GM21723 (cell line): Measurements from ENCODE around the gene PRKCE.

ENCODE experiments used
- ATAC-seq: cut with Tn5 transposase; IDR thresholded peaks from one replicate; pipeline ENCODE4 v1.9.1; 2021; ENCODE audit warnings: mild to moderate bottlenecking, moderate library complexity; ENCODE audit not compliant: unreplicated experiment

The PRKCE gene

DNA sequence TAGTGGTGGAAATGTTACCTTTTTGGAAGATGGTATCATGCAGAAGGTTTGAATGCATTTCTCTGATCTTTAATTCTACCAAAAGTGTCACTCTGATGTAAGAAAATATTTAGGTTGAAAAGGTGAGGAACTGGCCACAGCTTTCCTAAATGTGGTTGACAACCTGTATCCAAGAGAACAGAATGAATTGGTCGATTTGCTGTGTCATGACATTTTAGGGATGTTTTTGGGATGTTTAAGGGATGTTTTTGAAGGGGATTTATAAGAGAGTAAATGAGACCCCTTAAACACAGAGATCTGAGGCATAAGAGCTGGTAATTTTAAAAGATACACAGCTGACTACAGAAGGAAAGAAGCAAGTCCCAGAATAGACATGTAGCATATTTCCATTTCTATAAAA lies 375.0 kb downstream of the PRKCE start:
- no peak for ATAC-seq

DNA sequence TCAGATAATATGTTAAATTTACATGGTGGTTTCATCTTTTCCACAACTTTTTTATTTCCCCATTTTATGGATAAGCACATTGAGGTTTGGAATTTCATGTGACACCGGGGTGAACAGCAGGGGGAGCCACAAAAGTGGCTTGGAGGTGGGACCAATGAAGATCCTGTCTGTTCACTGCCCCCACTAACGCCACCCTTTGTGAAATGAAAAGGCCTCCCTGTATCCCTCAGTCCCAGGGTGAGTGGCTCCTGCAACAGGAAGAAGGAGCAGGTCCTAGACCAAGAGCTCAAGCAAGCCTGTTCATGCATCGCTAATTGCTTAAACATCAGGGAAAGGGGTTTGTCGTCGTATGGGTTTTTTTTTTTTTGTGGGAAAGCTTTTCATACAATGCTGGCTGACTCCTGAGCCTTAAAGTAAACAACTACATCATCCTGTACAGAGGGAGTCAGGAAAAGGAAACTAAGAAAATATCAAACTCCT lies 377.9 kb downstream of the PRKCE start:
- no peak for ATAC-seq

DNA sequence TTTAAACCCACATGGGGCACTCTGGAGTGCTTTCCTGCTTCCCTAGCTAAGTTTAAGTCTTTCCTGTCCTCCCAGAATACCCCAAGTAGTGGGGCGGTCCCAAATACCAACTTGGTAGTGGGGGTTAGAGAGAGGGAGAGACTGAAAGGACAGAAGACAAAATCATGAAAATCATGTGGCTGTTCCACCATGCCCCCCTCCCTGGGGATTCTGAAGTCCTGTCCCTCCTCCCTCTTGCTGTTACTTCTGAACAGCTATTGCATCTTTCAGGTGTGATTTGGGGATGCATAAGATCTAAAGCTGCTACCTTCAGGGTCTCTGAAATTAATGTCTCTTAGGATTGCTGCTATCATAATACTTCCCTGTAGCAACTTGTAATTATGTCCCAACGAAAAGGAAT lies 378.9 kb downstream of the PRKCE start:
- no peak for ATAC-seq

DNA sequence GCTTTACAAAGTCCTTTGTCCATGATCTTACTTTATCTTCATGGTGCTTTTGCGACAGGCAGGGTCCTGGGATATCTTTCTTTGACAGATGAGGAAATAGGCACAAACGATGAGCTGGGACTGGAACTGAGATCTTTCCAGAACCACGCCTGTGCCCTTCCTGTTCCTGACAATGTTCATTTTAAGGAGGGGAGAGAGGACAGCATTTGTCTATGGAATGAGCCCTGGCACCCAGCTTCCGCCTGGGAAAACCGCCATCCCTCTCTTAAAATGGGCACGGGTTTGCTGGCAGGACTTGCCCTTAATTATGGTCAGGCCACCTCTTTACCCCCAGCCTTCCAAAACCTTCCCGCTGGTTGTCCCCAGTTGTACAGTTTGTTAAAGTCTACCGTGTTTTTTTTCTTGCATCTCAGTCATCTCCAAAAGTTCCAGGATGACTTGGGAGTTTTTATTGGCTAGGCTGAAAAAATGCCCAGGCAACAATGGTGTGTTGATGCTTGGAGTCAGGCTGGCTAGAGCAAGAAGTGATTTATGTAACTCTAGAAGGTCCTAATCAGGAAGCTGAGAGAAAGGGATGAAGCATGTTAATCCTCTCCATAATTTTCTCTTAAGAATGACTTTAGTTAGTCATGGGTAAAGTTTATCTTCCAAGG lies 380.8 kb downstream of the PRKCE start:
- ATAC-seq, result no peak

DNA sequence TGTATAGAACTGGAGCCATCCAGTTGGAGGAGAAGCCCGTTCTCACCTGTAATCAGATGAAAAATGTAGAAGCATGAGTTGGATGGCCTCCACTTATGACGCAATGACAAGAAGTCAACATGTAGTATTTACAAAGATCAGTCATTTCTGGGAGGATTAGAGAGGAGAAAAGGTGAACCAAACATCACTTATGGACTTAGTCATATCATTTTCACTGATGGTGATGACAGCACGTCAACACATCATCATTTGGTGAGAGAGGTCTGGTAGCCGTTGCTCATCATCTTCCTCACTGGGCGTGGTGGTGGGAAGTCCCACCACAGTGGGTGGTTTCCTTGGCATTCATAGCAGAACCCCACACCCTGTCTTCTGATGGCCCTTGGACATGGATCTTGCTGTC lies 381.5 kb downstream of the PRKCE start:
- ATAC-seq, result no peak

DNA sequence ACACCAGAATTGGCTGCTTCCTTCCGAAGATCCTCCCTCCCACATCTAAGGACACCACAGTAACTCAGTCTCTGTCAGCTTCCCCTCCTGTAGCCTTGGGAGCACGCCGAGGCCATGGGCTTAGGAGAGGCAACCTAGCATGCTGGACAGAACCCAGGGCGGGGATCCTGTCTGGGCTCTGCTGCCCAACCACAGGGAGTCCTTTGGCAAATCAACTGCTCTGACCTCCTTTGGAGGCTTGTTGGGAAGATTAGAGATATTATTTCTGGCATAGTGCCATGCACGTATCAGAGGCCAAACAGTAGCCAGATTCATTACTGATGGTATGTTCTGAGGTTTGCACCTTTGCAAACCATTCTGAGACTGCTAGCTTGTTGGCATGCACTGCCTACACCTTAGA lies 383.1 kb downstream of the PRKCE start:
- no peak for ATAC-seq

DNA sequence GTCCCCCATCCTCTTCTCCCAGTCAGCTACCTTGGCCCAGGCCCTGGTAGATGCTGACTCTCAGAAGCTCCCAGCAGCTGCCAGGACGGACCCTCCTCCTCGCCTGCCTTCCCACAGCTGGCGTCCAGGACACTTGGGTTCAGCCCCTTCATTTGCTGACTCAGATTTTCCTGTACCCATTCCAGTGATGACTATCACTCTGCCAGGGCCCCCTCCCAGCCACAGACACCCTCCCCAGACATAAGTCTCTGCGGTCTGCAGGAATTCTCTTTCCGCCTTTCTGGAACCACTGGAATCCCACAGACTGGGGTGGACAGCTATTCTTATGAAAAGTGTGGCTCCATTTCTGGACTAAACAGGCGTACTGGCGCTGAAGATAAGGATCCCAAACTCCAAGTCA lies 385.5 kb downstream of the PRKCE start:
- no peak for ATAC-seq

DNA sequence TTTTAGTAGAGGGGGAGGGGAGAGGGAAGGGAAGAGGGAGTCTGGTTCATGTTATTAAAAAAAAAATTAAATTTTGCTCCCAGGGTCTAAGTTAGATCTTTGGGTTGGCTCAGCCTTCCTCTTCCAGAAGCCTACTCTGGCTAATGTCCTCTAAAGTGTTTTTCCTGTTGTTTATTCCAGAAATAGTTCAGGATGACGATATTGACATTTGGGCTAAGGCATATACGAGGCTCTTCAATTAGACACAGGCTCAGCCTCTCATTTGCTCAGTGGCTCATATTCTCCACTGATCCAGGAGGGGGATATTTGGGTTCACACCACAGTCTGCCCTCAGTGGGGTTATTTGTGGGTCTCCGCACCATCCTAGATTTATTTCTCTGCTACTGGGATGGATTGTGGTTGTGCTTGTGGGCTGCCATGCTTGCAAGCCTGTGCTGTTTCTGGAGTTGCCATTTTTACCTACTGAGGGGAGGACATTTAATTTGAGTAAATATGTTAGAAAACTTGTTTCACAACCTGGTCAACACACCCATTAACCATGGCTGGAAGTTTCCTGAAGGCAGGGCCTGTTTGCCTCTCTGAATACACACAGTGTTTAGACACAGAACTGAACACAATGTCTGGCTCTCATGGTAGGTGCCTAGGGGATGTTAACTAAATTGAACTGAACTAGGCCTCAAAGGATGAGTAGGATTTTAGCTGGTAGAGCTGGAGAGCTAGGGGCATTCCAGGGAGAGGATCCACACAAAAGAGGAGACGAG lies 388.2 kb downstream of the PRKCE start:
- no peak for ATAC-seq

DNA sequence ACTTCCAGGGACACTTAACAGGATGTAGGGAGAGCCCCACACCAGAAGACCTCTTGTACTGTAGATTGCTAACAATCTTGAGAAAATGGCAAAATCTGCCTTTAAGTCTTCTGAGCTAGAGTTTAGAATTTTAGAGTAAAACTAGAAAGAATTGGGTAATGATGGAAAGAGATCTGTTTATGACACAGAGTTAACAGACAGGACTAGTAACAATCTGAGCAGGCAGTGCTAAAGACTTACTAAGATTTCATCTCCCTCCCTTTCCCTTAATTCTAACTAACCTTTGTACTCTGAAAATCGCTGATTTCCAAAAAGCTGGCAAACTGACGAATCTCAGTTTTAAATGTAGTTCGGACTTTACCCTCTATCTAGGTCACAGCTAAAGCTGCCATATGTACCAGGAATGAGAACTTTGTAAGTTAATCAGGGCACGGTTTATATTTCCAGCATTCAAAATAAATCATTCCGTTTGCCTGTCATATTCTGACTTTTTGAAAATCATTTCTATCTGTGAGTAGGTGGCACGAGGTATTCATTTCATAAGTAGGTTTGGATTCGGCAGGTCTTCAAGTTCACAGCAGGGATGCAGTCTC lies 389.2 kb downstream of the PRKCE start:
- ATAC-seq, result no peak

DNA sequence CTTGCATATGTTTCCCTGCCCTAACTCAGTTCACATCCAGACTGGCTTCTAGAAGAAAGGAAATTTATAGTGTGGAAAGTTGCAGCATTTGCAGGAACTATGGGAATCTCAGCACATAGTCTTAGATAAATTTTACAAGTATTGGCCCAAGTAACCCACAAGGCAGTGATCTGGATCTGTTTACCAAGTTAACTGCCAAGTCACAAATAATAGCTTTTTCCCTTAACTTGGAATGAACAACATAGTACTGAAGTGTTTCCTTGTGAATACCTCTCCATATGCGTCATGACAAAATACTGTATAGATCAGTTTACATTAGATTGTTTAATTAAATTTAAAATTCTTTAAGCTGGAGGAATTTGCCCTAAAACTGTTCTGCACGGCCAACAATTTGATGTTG lies 390.0 kb downstream of the PRKCE start:
- no peak for ATAC-seq

DNA sequence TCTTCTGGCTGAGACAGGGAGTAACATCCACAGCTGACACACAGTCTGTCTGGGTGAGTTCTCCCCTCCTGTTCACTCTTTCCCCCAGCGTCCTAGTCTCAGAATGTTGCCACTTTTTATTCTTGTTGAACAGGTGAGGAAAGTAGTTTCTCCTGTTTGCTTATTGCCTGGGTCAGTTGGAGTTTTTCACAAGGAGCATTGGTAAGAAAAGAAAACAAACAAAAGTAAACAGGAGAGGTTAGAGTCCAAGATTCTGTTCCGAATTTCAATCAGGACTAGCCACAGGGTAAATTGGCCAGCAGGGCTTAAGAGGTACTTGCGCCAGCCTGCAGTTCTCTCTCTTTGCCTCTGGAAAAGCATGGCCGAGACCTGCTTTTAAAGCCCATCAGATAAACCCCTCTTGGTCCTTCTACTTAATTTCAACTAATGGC lies 390.7 kb downstream of the PRKCE start:
- ATAC-seq, result no peak

DNA sequence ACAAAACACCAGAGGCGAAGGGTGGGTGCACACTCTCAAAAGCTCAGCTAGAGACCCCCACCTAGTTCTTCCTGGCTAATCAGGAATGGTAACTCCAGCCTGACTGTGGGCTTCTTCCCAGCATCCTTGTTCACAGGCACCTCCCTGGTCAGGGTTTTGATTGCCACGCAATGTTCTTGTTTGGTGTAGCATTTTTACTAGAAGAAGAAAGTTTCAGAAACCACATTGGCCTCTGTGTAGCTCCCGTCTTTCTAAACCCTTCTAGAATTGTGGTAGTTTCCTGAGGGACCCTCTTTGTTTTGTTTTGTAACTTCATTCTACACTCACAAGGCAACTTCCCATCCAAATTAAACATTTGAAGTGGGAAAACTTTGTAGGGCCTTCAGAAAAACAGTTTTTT lies 391.2 kb downstream of the PRKCE start:
- ATAC-seq, result no peak

DNA sequence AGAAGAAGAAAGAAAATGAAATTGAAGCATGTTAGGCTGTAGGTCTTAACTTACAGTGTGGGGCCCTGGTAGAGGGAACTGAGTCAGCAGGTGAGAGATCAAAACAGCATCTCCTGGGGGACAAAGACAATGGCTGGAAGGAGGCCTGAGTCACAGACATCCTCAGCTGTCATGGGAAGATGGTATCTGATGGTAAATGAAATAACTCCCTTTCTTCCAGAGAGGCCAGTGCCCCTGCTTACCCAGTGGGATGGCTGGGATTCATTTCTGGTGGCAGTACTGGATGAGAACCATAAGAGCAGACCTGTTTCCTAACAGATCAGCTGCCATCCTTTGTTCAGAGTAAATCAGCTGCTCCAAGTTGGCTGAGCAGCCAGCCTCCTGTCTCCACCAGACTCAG lies 394.4 kb downstream of the PRKCE start:
- no peak for ATAC-seq

DNA sequence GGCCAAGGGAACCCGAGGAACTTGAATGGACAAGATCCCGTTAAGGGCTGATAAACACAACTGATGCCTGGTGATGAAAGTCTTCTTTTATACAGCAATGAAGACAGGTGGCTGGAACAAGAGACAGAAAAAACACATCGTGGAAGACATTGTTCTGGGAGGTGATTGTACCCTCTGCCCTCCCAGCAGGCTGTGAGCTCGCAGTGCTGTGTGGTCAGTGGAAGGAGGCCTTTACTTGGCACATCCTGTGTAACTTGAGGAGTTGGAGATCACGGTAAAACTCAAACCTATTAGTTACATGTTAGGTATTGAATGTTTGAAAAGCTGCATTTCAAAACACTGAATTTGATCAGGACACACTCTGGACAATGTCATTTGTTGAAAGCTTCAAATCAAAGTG lies 395.8 kb downstream of the PRKCE start:
- no peak for ATAC-seq

DNA sequence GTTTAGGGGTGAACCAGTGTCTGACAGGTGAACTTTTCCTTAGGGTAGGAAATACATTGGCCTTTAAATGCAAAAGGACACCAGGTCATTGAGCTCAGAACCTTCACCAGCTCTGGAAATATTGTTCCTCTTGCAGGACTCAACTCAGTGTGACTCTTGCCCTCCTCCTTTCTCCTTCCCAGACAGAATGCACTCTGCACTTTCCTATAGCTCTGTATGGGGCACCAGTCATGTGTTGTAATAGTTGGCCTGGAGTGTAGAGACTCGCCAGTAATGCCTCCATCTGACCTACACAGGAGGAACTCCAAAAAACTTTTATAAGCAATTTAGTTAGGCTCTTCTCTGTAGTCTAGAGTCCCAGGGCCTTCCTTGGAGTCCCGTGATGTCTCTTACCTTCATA lies 397.2 kb downstream of the PRKCE start:
- ATAC-seq, result no peak

DNA sequence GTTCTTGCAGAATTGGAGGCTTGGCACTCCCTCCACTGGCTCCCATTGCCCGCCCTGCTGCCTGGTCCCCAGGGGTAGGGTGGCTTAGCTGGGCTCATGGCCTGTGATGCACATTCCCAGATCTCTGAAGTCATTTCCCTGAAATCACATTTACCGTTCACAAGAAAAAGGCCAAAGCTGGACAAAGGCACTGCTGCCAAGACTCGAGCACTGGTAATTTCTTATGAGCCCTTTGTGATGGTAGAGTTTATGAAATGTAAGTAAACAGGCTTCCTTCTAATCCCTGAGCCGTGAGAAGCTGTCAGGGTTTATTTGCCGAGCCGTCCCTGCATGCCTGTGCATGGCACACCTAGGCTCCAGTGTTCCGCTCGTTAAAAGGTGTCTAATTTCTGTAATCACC lies 398.6 kb downstream of the PRKCE start:
- ATAC-seq, result no peak

DNA sequence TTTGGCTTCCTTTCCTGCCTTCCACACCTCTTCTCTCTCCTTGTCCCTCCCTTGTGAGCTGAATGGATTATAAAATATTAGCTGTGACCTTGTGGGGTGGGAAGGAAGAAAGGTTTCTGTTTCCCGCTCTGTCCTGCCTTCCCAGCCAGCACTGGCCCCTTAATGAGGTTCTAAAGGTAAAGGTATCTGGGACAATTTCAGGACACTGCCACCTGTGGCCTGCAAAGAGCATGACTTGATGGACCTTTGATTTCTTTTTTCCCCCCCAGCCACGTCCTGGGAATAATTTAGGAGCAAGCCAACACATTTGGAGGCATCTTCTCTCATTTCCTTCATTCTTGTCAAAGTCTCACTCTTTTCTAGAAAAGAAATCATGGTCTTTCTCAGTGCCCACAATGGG lies 399.0 kb downstream of the PRKCE start:
- ATAC-seq, result no peak

DNA sequence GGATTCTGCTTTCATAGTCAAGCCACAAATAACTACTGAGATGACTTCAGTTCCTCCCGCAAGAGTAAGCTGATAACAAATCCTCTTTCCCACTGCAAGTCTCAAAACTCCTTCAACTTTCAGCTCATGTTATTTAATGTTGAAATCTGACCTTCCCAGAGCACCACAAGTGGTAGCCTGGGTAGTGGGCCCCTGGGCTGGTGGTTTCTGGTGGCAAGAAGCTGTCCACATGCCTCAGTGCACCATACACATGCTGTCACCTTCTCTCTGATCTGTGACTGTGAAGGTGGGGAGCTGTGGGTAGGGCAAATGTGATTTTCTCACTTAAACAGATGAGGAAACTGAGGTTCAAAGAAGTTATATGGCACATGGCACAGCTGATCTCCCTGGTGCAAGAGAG lies 399.6 kb downstream of the PRKCE start:
- no peak for ATAC-seq

DNA sequence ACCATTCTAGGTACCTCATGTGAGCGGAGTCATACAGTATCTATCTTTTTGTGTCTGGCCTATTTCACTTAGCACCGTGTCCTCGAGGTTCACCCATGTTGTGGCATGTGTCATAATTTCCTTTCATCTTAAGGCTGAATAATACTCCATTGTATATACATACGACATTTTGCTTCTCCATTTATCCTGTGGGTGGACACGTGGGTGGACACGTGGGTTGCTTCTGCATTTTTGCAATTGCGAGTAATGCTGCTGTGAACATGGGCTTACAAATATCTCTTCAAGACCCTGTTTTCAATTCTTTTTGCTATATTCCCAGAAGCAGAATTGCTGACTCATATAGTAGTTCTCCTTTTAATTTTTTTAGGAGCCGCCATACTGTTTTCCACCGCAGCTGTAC lies 402.1 kb downstream of the PRKCE start:
- no peak for ATAC-seq

DNA sequence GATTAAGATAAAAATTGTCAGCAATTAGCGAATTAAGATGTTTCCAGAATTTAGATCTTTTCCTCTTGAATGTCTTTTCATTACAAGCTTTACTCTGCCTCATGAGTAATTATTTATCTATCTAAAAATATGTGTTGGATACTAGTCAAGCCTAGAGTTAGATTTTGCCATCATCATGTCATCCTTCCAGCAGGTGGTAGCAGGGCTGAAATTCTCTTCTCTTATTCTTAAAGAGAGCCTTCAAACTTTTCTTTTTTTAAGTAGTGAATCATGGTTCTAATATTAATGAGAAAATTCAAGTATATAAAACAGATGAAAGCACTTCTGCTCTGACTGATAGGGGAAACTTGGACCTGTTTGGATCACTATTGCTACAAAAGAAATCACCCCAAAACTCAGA lies 405.1 kb downstream of the PRKCE start:
- no peak for ATAC-seq

DNA sequence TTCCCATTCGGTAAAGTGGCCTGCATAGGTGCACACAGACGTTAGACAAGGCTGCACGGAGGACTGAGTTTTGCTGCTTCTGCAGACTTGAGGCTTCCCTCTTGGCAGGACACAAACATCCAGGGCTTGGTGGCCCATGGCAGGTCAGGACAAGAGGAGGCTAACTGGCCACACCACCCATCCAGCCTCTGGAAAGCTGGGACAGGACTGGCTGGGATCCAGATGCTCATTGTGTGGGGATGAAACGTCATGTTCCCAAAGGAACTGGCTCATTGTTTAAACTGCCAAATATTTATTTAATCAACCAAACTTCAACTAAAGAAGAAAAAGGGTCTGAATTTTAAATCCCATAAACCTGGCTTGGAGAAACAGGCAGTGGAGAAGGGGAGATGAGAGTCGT lies 406.7 kb downstream of the PRKCE start:
- no peak for ATAC-seq
